Stomach (tissue), 4 donors: ENCODE measurements around the gene DHX29.

Source experiments
- POLR2AphosphoS5 ChIP-seq, 3 donors: sonication (generic); formaldehyde crosslinking; IDR thresholded peaks; one replicate each; pipeline ENCODE4 v1.6.1; 2016; ENCODE audit warnings: antibody characterized with exemption in 3 of 3
- TF ChIP-seq, protein P1 (sequence below), 7 experiments: fragments of 450-650 bp in 4 of 7; fragments of 200-600 bp in 3 of 7; sonication (generic) in 3 of 7; IDR thresholded peaks; one replicate each; pipeline ENCODE4 v1.5.1; 2016 to 2019; ENCODE audit warnings: antibody characterized with exemption in 7 of 7, control low read depth in 2 of 7, mild to moderate bottlenecking in 1 of 7

DNA sequence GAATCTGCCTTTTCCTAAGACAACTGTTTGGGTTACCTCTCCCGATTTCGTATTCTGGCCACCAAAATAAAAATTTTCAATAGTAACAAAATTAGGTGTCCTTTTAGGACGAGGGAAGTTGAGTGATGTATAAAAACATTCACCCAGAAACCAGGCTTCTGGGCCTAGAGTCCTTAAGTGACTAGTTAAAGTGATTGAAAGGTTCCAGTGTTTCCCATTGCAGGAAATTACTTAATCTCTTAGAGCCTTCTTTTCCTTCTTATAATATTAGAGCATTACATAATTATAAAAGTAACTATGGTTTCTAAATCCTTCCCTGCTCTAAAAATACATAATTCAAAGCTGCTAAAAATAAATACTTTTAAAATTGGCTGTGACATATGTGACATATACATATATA lies 87.7 kb downstream of the DHX29 start:
- TF ChIP-seq, protein P1, sequence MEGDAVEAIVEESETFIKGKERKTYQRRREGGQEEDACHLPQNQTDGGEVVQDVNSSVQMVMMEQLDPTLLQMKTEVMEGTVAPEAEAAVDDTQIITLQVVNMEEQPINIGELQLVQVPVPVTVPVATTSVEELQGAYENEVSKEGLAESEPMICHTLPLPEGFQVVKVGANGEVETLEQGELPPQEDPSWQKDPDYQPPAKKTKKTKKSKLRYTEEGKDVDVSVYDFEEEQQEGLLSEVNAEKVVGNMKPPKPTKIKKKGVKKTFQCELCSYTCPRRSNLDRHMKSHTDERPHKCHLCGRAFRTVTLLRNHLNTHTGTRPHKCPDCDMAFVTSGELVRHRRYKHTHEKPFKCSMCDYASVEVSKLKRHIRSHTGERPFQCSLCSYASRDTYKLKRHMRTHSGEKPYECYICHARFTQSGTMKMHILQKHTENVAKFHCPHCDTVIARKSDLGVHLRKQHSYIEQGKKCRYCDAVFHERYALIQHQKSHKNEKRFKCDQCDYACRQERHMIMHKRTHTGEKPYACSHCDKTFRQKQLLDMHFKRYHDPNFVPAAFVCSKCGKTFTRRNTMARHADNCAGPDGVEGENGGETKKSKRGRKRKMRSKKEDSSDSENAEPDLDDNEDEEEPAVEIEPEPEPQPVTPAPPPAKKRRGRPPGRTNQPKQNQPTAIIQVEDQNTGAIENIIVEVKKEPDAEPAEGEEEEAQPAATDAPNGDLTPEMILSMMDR (IDR thresholded peaks at IDR 0.05): no peak
- TF ChIP-seq POLR2AphosphoS5 (IDR thresholded peaks at IDR 0.05): no peak
